AG08395 (cell line): ENCODE measurements around the gene UBALD1.

Experiments used
- DNase-seq: peaks from one replicate; pipeline ENCODE4 v3.0.0; 2012; ENCODE audit warnings: mixed read lengths, low spot score

UBALD1 gene

GRCh38 chr16:4646773-4647643 lies 32.3 kb upstream of the UBALD1 start:
- DNase-seq: no peak

DNA sequence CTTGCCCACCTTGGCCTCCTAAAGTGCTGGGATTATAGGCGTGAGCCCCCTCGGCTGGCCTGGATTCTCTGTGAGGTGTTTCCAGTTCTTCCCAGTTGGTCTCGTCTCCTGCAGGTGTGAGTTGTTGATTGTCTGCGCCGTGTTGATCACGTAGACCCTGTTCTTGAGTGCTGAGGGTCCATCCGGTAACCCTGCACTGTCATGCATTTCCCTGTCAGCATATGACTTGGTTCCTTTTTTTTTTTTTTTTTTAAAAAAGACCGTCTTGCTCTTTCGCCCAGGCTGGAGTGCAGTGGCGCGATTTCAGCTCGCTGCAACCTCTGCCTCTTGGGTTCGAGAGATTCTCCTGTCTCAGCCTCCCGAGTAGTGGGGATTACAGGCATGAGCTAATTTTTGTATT lies 27.2 kb upstream of the UBALD1 start:
- DNase-seq: no peak

- DNase-seq: no peak
Observed at GRCh38 chr16:4641306-4641687, 26.6 kb upstream of the UBALD1 start.

DNA sequence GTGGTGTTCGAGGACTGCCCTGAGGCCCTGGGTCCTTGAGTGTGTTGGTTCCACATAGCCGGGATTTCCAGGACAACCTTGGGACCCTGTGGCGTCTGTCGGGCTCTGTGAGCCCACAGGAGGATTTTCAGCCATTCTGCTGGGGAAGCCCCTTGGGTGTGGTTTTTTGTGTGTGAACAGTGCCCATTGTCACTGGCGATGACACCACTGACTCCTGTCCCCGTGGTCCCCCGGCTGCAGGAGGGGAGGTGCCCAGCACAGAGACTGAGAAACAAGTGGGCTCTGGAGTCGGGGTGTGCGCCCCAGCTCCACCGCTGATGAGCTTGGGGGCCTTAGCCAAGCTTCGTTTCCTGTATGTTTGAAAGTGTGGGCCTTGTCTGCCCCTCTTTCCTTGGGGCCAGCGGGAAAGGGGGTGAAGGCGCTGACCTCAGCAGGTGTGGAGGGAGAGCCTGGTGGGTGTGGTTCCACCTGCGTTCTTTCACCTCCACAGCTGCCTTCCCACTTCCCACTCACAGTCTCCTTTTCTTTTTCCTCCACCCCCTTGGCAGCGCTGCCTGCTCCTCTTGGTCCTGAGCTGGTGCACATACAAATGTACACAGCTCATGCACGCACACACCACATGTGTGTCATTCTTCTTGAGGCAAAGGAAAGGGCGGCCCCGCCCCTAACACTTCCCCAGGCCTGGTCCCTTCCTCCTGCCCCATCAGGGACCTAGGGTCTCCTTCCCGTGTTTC lies 26.1 kb upstream of the UBALD1 start:
- peak; percentile 22 for DNase-seq

DNA sequence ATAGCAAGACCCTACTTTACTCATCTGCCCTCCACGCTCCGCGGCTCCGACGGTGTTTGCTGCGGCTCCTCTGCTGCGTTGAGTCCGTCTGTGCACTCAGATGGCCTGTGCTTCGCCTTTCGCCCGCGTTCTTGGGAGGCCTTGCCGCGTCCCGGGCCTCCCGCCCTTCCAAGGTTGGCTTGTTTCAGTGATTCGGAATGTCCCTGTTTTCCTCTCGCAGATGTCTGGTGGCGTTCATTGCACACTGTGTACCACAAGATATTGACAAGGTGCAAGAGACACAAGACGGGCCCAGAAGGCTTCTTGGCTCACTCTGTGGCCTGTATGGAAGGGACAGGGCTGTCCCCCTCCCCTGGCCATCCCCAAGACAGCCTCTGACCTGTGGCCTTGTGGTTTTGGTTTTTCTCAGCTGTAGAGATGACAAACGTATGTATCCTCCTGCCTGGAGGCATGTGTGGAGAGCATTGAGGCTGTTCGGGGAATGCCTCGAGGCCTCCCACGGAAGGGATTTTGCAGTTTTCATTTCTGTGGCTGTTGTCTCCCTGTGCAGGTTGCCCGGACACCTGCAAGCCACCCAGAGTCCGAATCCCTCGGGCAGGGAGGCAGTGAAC lies 25.3 kb upstream of the UBALD1 start:
- no peak for DNase-seq

DNA sequence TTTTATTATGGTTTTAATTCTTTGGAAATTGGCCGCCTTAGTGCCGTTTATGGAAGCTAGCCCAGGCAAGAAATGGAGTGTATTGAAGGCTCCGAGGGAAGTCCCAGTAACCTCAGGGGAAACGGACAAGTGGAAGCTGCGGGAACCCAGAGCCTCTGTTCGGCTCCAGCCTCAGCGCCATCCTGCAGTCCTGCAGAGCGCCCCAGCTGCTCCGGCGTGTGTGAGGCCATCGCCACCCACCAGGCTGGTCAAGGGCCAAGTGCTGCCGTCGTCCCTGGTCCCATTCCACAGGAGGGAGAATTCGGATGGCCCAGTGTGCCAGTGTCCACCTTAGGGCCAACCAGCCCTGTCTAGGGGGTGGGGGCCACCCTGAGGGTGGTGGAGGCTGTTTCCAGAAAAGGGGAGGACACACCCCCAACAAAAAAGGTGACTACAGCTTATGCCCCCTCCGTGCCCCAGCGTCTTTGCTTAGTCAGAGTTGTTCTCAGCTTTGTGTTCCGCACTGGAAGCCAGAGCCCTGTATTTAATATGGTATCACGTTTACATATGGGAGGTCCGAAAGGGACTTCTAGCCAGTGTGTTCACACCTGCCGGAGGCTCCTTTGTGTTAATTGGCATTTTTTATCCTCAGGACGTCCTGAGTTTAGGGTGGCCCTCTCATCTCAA lies 22.9 kb upstream of the UBALD1 start:
- DNase-seq: no peak

GRCh38 chr16:4636196-4636595 lies 21.5 kb upstream of the UBALD1 start:
- no peak for DNase-seq

GRCh38 chr16:4634768-4635167 lies 20.1 kb upstream of the UBALD1 start:
- DNase-seq: no peak

DNA sequence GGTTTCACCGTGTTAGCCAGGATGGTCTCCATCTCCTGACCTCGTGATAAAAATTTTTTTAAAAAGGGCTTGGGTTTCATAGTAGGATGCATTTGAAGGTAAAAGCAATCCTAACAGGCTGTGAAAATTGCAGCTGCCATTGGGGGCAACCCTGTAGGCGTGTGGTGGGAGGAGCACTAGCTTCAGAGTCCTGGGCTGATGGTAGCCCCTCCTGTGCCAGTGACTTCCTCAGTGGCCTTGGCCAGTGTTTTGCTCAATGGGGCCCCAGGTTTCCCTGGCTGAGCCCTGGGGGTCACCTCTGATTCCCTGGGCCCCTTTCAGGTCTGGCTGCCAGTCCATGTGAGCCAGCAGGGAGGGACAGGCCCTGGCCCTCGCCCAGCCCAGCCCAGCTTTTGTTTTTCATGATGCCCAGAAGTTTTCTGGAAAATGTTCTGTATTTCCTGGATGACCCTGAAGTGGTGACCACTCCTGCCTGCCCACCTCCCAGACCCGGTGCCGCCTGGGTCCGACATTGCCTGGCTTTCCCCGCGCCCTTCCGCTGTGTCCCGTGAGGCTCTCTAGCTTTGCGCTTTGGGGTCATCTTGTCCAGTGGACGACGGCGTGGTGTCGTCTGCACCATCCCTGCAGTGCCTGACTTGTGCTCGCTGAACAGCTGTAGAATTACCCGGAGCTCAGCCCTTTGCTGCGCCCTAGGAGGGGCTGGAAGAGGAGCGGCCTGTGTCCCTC lies 19.4 kb upstream of the UBALD1 start:
- DNase-seq: no peak

GRCh38 chr16:4631444-4631843 lies 16.8 kb upstream of the UBALD1 start:
- DNase-seq: no peak

- DNase-seq: no peak
Observed at GRCh38 chr16:4628283-4628682, 13.6 kb upstream of the UBALD1 start.

GRCh38 chr16:4626396-4626795 lies 11.7 kb upstream of the UBALD1 start:
- no peak for DNase-seq

DNA sequence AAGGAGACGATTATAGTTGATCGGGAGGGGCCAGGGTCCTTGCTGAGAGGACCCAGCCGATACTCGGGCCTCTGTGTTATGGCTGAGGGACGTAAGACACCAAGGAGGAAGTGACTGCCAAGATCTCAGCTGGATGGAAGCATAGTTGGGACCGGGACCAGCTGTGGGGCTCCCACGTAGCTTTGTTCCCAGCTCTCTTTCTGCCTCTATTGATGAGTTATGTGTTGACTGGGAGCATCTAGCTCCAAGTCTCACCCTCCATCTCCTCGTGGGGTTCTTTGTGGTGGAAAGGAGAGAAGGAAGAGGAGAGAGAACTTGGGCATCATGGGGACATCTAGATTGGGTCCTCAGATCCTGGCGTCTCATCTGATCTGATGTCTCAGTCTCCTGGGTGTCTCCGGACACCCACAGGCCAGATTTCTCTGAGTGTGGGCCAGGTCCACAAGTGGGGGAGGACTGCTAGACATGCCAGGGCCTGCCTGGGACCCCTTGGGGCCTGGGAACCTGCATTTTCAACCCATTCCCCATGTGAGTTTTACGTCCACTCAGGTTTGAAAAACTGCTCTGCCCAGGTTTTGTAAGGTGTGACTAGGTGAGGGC lies 11.0 kb upstream of the UBALD1 start:
- DNase-seq: no peak

GRCh38 chr16:4624827-4625559 lies 10.3 kb upstream of the UBALD1 start:
- peak; percentile 55 for DNase-seq

DNA sequence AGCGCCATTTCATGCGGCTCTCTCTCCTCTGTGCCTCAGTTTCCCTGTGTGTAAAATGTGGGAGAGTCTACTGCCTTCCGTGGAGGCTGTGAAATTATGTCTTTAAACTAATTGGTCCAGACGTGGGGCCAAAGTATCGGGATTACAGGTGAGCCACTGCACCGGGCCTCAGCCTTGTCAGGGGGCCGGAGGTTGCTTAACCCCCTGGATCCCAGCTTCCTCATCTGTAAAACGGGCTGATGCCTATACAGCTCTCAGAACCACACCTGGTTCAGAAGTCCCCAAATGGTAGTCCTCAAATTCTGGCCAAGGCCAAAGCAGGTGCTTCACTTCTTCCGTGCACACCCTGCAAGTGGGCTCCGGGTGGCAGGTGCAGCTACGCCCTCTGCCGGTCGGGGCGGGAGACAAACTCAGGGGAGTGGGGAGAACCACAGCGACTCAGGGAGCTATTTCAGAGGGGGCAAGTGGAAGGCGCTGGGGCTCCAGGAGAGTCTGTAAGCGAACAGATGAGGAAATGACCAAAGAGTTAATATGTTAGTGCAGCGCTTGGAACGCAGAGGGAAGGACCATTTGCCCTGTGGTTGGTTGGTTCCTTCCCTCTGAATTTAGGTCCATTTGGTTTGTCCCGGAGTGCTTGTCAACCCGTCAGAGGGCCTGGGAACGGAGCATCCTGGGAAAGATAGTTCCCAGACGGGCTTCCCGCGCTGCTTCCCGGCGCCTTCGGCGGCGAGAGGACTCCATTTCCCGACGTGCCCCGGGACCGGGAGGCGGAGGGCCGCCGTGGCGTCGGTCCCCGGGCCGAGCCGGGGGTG lies 9.5 kb upstream of the UBALD1 start, which contains the start of gene MGRN1:
Gene MGRN1, plus strand, starts transcription at position 812 of the 812 bp plus-strand sequence. CDS start 135 bp downstream, outside the sequence.
- peak; percentile 96 for DNase-seq

DNA sequence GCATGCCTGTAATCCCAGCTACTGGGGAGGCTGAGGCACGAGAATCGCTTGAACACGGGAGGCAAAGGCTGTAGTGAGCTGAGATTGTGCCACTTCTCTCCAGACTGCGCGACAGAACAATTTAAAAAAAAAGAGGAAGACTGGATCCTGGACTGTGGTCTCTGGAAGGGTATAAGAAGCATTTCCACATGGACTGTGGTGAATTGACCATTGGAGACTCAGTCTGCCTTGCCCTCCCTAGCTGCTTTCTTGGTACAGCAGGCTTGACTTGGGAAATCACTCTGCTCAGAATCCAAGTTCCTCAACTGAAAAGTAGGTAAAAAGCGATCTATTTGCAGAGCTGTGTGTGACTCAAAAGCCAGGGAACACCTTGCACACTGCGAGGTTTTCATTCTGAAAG lies 8.9 kb upstream of the UBALD1 start:
- no peak for DNase-seq

- no peak for DNase-seq
Observed at GRCh38 chr16:4618645-4619418, 4.1 kb upstream of the UBALD1 start.

DNA sequence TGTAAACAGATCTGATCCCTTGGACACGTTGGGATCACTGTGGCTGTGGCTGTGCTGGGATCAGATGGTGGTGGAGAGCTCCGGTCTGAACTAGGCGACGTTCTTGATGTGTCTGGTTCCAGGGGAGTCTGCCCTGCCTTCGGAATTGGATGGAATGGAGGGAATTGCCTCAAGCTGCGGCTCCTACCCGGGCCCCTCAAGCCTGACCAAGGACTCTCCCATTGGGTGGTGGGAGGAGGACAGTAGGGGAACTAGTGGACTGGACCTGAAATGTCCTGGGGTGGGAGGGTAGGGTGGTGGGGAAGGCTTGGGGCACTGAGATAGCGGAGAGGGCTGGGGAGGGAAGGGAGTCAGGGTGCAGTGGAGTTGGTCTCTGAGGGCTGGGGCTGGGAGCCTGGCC lies 3.2 kb upstream of the UBALD1 start:
- DNase-seq: no peak
